NCI-H2029 treated with DMSO at 0.1 percent for 48 hours (cell line): ENCODE data around the gene FTSJ3.

Source experiments
- DNase-seq: peaks from one replicate; lab custom pipeline; 2025; lab: John Stamatoyannopoulos, UW

Gene FTSJ3

GRCh38 chr17:63786117-63786516 is 41.3 kb downstream of the FTSJ3 start:
- no peak for DNase-seq

GRCh38 chr17:63785556-63785955 is 41.9 kb downstream of the FTSJ3 start:
- DNase-seq: no peak

- DNase-seq: no peak
Measured at GRCh38 chr17:63783522-63783921, 43.9 kb downstream of the FTSJ3 start.

- DNase-seq: no peak
Measured at GRCh38 chr17:63780928-63781327, 46.5 kb downstream of the FTSJ3 start.

- DNase-seq: no peak
Measured at GRCh38 chr17:63780507-63780906, 47.0 kb downstream of the FTSJ3 start.

- no peak for DNase-seq
Measured at GRCh38 chr17:63775420-63775819, 52.0 kb downstream of the FTSJ3 start.

GRCh38 chr17:63774969-63775265 is 52.5 kb downstream of the FTSJ3 start:
- no peak for DNase-seq

- no peak for DNase-seq
Measured at GRCh38 chr17:63774141-63774968, 53.1 kb downstream of the FTSJ3 start, which contains the start of gene DDX42. Gene DDX42, plus strand, starts transcription at chr17:63774170. Its CDS starts 12,880 bp downstream, at chr17:63787050.

- DNase-seq: peak; percentile 91
Measured at GRCh38 chr17:63773272-63774140, 54.0 kb downstream of the FTSJ3 start, which contains the start of gene CCDC47. Gene CCDC47, minus strand, starts transcription at chr17:63773597. Its CDS starts 7,422 bp downstream, at chr17:63766175.

- no peak for DNase-seq
Measured at GRCh38 chr17:63772801-63773271, 54.6 kb downstream of the FTSJ3 start.
